Measurements from ENCODE around the gene FAM114A1. TPM values are rescaled to one million over a fixed set of nuclear protein-coding genes. Genes with fewer than 3 reads are reported as not detected.
"Not testable (repeated sequence)": the region's sequence is repeated elsewhere in the genome, so short reads cannot be mapped to it uniquely, and the experiment has no call there.

FAM114A1 gene
- polyA plus RNA-seq, 1 donor: 53.5 TPM

DNA sequence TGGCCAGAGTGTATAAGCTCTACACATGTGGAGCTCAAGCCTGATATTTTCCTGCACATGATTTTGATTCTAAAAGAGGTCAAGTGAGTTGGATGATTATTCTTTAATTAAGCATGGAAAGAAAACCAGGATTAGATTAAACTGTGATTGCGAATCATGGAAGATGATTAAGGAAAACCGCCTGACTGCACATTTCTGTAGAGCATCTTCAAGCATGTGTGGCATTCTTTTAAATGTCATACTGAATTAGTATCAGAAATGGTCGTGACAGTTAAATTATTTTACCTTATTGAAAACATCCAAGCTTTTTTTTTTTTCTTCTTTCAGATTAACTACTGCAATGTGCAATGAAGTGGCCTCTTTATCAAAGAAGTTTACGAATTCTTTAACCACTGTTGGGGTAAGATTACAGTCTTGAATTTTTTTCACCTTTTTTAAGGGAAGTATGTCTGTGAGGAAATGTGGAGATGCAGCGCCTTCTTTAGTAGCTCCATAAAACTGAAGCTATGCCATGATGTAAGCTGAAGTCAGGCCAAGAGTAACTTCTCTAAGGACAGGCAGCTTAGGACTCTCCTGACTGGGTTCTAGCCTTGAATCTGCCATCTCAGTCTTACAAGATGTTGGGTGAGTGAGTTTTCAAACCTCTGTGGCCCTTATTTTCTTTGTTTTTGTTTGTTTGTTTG lies 67.9 kb downstream of the FAM114A1 start:
- DNase-seq: no peak

DNA sequence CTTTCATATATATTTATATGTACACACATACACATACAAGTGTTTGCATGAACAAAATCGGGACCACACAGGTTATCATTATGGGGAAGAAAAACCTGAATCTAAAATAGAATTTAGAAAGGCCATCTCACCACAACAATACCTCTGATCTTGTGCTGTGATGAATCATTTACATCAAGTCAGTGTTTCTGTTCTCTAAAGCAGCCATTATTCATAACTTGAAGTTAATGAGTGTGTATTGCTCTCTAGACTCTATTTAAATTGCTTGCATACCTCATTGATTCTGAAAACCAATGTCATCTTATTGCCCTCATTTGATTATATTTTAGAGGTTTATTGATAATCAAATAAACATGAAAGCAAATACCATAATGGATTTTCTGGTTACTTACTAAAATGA lies 71.6 kb downstream of the FAM114A1 start:
- no peak for DNase-seq

DNA sequence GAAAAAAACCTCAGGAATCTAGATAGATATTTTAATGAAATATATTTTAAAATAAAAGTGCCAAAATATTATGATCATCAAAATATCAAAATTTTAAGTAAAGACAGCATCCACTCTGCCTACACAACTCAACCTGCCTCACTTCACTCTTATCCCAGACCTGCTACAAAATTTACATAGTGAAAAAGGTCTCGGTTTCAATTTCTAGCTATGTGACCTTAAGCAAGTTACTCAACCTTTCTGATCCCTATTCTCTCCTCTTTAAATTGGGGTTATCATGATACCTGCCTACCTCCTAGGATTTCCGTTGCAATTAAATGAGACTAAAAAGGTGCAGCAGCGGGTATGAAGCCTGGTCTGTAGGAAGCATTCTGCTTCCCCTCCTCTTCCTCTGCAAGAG lies 72.9 kb downstream of the FAM114A1 start:
- DNase-seq: no peak

DNA sequence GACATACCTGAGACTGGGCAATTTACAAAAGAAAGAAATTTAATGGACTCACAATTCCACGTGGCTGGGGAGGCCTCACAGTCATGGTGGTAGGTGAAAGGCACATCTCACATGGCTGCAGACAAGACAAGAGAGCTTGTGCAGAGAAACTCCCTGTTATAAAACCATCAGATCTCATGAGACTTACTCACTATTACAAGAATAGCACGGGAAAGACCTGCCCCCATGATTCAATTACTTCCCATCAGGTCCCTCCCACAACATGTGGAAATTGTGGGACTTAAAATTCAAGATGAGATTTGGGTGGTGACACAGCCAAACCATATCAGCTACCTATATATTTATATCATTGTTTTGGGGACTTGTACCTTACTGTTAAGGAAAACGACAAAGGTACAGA lies 74.3 kb downstream of the FAM114A1 start:
- DNase-seq: not testable (repeated sequence)

DNA sequence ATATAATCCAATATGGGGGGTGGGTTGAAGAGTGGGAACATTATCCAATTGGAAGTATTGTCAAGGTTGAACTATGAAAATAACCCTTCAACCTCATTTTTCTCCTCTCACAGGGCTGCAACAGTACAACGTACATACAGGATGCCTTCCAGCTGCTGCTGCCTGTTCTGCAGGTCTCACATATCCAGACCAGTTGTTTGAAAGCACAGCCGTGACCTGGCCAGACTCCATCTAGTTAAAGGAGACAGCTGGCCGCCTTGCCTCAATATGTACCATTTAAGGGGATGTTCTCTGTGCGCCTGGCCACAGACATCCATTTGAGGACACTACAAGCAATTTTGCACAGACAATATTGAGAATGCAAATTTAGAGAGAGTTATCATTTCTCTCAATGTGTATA lies 75.7 kb downstream of the FAM114A1 start:
- peak; percentile 62 for DNase-seq

DNA sequence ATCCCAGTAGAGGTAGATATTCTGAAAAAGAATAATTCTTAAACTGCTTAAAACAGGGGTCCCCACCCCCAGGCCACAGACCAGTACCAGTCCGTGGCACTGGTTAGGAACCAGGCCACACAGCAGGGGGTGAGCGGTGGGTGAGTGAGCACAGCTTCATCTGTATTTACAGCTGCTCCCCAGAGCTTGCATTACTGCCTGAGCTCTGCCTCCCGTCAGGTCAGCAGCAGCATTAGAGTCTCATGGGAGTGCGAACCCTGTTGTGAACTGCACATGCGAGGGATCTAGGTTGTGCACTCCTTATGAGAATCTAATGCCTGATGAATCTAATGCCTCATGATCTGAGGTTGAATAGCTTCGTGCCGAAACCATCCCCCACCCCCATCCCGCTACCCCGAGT lies 76.8 kb downstream of the FAM114A1 start:
- no peak for DNase-seq

DNA sequence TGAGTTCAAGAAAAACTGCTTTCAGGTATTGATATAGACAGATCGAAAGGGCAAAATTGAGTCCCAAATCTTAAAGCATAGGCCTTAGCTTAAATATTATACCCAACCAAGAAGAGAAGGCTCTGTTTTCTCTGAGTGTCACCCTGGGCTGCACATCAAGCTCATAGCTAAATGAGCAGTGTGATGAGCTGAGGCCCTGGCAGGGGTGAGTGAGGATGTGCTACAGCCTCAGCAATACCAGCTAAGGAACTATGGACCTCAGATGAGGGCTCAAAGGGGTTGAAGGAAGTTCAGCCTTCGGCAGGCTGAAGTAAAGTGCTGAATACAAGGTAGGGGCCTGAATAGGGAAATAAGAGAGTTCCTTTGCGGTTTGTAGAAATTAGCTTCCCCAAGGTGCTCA lies 79.3 kb downstream of the FAM114A1 start:
- DNase-seq: no peak

DNA sequence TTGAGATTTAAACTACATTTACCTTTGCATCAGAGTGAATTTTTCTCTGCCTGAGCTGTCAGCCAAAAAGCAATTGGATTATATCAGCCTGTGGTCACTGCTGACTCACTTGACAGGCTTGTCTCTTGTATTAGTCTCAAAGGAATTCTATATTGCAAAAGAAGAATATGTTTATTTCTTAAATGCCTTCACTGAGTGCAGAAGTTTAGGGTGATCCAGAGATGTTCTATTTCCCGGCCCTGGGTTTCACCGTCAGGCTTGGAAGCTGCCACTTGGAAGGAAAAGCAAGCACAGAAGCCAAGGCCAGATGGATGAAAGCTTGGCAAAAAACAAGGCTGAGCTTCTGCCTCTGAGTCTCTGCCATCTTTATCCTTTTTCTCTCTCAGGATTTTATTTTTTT lies 80.9 kb downstream of the FAM114A1 start:
- DNase-seq: peak; percentile 71

DNA sequence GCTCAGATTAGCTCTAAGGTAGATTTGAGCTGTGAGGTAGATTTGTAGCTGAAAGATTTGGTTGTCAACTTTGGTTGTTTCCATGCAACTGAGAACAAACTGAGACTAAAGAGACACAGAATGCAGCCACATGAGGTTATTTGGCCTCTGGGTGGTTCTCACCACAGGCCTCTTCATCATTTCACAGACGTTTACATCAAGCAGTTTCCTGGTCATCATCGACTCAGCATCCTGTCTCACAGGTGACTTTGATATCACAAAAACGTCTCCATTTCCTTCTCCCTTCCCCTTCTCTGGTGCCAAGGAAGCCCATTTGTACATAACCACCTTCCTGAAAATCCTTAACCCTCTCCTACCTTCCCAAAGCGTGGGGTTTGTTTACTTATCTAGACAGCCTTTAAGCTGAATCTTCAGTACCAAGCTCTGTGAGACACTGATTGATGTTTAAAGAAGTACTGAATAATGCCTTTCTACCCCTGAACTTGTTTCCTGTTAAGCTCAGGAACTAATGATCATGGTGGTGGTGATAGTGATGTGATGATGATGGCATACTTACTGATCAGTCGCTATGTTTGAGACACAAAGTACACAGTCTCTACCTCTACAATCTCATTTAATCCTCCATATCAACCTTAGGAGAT lies 81.9 kb downstream of the FAM114A1 start:
- DNase-seq: no peak

DNA sequence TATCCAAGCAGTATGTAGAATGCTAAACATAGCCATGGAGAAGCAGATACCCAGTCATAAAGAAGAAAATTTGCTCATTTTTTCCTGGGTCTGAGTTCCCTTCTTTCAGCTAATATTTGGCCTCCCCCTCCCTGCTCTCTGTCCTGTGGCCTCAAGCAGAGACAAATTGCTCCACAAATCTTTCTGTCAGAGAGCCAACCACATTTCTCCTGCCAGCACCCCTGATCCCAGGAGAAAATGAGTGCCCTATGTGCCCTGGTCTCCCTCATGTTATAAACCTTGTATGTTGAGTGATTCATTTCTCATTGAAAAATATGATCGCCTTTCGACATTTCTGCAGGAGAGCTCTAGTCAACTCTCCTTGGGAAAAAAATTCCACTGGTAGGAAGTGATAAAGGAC lies 82.6 kb downstream of the FAM114A1 start:
- no peak for DNase-seq

DNA sequence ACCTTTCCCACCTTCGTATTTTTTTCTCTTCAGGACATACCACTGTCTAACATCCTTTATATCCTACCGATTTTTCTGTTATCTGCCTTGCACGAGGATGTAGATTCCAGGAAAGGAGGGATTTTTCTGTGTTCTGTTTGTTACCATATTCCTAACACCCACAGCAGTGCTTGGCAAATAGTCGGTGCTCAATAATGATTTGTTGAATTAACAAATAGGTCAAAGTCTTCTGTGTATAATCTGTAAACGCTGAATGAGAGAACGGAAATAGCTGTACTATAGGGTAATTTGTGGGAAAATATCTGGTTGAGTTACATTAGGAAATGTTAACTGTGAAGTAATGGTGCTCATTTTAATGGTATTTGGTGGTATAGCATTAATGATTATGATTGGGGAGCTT lies 83.1 kb downstream of the FAM114A1 start:
- no peak for DNase-seq

DNA sequence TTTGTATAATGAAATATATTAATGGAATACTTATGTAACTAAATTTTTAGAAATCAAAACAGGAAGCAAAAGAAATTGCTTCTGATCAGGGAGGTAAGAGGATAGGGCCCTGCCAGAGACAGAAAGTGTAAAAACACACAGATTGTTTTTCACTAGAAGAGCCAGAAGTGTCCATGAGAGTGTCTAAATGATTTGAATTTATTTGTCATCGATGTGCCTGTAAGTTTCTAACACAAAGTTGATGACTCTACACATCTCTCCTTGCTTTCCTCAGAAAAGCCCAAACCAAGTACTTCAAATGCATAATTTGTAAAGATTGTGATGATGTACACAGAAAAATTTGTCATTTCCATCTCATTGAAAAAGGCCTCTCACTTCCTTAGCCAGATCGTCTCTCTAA lies 84.0 kb downstream of the FAM114A1 start:
- no peak for DNase-seq

DNA sequence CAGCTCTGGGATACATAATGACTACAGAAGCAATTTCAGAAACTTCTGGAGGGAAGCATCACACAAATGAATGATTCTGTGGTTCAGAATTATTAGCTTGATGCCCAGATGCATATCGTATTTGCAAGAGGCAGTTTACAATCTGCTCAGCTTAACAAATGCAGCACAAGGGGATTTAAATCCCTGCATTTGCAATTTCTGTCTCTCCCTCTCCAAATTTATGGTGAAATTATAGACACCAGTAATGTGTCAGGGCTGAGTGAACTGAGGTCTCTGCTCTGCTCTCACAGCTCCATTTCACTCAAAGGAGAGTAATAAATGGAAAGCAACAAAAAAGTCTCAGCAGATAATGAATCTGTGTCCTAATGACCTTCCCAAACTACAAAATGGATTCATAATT lies 84.4 kb downstream of the FAM114A1 start:
- no peak for DNase-seq

DNA sequence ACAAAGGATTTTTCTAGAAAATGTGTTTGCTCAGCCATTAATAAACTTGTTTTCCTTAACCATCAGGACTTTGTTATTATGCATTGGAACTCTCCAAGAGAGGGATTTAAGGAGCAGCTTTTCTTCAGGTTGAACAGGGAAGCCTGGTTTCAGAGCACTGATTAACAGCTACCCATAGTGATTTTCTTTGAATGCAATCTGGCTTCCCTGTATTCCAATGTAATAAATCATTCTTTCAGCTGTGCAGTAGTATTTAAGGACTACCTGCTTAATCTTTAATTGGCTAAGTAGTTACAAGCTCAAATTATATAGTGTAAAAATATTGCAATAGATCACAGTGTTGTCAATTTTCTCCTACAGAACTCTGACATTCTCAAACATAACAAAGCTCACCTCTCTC lies 87.1 kb downstream of the FAM114A1 start:
- DNase-seq: no peak

DNA sequence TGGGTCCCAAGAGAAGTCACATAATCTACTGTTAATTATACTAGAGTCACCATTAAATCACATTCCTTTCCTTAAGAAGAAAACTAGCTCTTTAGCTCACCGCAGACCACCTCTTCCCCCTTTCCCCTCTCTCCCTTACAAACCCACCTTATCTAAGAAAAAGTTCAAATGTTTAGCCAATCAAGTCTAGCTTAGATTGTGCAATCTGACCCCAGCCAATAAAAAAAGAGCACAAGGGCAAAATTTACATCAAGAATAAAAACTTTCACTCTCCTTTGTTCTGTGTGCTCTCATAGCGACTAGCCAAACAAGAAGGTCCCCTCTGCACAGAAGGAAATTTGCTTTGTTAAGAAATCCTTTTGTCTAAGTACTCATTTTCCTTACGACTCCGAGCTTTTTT lies 88.4 kb downstream of the FAM114A1 start:
- DNase-seq: no peak

DNA sequence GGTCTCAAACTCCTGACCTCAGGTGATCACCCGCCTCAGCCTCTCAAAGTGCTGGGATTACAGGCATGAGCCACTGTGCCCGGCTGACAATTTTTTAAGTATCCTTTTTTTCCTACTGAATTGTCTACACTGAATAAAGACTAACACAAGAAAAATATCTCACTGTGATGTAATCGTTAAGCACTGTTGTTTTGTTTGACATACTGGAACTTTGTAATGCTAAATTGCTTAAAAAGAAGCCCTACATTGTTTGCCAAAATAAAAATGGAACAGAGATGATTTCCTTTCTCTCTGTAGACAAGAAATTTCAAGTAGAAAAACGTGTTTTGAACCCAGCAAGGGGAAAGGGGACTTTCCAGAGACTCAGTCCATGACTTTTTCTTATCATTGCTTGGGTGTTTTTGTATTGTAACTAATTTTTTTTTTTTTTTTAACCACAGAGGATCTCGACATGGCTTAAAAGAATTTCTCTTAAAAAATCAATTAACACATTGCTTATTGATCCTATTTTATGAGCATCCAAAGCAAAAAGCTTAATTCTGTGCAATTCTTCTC lies 89.7 kb downstream of the FAM114A1 start:
- no peak for DNase-seq

DNA sequence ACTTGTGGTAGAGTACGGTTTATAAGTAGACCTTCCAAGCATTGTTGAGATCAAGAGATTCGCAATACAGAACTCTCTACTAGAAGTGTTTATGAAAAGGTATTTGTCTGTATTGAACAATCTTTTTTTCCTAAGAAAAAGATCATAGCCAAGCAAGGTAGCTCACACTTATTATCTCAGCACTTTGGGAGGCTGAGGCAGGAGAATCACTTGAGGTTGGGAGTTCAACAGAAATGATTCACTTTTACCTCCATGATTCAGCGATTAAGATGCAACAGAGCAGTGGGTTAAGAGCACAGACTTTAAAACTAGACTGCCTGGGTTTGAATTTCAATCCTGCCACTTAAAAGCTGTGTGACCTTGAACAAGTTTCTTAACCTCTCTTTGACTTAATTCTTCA lies 90.3 kb downstream of the FAM114A1 start:
- no peak for DNase-seq

DNA sequence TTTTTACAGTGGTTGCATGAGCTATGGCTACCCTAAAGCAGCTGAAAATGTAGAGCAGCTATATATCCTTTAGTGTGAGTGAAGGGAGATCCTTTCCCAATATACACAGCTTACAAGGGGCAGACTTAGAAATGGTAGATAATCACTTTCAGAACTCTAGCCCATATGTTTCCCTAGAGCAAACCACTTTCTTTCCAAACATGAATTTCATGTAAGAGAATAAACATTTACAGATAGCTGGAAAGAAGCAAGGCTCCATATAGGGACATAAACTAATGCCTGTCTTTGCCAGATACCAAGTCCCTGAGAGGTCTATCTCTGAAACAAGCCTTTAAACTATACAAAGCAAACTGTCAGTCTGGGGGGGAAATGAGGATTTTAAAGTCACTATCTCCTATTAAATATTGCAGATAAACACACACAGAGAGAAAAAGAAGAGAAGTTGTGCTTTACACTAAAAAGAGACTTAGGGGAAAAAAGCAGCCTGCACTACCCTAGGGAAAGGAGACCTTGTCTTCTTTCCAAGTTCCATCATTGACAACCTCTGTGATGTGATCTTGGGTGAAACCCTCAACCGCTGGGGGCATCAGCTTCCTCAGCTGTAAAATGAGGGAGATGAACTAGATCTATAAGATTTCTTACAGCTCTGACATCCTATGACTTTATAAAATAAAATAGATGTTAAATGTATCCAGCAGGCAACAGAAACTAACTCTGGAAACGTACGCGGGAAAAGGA lies 91.0 kb downstream of the FAM114A1 start:
- no peak for DNase-seq

DNA sequence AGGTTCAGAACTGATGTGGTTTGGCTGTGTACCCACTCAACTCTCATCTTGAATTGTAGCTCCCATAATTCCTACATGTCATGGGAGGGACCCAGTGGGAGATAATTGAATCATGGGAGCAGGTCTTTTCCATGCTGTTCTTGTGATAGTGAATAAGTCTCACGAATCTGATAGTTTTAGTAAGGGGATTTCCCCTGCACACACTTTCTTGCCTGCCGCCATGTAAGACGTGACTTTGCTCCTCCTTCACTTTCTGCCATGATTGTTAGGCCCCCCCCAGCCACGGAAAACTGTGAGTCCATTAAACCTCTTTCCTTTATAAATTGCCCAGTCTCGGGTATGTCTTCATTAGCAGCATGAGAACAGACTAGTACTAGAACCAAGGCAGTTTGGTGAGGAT lies 91.6 kb downstream of the FAM114A1 start:
- DNase-seq: not testable (repeated sequence)

DNA sequence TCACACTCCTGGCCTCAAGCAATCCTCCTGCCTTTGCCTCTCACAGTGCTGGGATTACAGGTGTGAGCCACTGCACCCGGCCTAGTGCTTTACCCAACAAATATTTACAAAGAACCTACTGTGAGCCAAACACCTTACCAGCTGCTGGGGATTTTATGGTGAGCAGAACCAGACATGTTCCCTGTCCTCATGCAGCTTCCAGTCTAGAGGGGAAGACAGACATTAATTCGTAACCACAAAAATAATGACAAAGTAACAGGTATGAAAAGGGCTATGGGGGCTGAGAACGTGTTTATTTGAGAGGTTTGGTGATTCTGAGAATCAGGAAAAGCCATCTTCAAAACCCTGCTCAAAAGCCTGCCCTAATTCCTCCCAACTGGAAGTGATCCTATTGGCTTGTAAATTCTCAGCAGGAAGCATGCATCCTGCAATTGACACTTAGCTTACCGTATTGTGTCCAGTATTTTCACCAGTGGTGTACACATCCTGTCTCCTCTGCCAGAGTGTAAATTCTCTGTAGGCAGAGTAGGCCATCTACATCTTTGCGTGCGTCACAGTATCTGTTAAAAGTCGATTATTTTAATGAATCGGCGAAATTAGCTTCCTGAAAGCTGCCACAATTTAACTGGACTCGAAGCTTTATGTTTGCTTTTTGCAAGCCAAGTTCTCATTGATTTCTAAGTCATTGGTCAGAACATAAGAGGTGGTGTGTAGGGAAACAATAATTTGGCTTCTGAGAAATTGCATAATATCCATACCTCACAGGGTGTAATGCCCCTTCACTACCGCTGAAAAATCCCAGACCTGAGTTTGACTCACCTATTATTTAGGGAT lies 97.6 kb downstream of the FAM114A1 start:
- no peak for DNase-seq

DNA sequence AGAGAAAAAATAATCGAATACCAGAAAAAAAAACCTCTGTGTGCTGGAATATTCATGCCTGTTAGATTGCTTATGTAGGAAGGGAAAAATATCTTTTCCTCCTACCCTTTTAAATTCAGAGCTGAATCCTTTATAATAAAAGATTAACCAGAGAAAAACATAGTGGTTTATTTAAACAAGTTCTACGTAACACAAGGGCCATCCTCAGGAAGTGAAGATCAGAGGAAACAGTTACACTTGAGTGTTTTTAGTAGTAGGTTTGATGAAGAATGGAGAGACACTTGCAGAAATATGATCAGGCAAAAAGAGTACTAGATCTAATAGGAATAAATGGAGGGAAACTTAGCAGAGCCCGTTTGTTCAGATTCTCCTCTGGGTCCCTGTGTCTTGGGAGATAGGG lies 98.3 kb downstream of the FAM114A1 start:
- no peak for DNase-seq

DNA sequence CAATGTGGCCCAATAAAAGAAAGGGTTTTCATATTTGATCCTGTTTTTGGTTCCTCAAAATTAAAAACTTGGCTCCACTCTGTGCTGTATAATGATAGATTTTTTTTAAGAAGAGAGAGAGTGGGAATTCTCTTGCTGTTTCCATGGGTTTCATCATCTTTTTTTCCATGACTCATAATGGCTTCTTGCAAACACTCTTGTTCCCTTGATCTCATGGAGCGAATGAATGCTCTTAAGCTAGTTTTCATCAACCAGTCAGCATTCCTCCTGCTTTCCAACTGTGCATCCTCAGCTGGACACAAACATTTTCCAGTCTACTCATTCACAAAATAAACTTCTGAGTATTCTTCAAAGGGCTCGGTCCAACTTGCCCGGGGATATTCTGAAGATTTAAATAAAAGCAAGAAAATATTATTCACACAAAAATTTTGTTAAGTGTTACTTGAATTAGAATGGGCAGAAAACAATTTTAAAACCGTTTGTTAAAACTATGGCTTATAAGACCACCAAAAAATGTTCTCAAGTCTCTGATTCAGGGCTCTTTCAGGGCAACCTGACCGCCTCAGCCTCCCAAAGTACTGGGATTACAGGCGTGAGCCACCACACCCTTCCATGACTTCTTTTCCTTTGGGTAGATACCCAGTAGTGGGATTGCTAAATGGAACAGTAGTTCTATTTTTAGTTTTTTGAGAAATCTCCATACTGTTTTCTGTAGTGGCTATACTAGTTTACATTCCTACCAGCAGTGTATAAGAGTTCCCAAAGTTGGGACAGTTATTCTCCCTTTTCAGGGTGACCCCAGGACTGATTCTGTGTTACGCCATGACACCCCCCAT lies 99.9 kb downstream of the FAM114A1 start:
- no peak for DNase-seq
